GM12878 (cell line): ENCODE measurements around the gene NPC2. TPM values are rescaled to one million over a fixed set of nuclear protein-coding genes. Genes with fewer than 3 reads are reported as not detected.

Experiments used
- ATAC-seq: fragments of 200-7000 bp; cut with Tn5 transposase; 3 replicates; pipeline ENCODE4 v1.9.1; 2020; ENCODE audit warnings: mild to moderate bottlenecking, moderate library complexity
- BruUV-seq: library from RNA; stranded (reverse); fragments of 400-500 nt; replicated peaks from 2 replicates; lab custom pipeline; 2021; lab: Mats Ljungman, UMichigan
- CTCF ChIA-PET: fragments of 300-600 bp; sonication (Branson Sonifier 250); formaldehyde crosslinking; extraction: SDS; loops from one replicate; lab custom pipeline; 2021; ENCODE audit warnings: inconsistent platforms; lab: Yijun Ruan, JAX
- POLR2A ChIA-PET: fragments of 350-600 bp; formaldehyde crosslinking; extraction: SDS; loops from one replicate; lab custom pipeline; 2021; ENCODE audit warnings: inconsistent platforms; lab: Charles Lee
- RAD21 ChIA-PET: fragments of 300-600 bp; sonication (Branson Sonifier 250); formaldehyde crosslinking; loops from one replicate; lab custom pipeline; 2023; ENCODE audit warnings: antibody characterized with exemption; ENCODE audit not compliant: unreplicated experiment; lab: Charles Lee
- SMC1A ChIA-PET: fragments of 300-600 bp; sonication (Branson Sonifier 250); formaldehyde crosslinking; loops from one replicate; lab custom pipeline; 2023; ENCODE audit not compliant: unreplicated experiment, uncharacterized antibody; lab: Charles Lee
- DNase-seq: peaks from one replicate; pipeline ENCODE4 v3.0.0-alpha.2; 2011; ENCODE audit warnings: low read depth, low spot score
- FAIRE-seq: peaks from 3 replicates; lab custom pipeline; 2011; peaks lifted over from hg19 to GRCh38; lab: Jason Lieb, UNC
- H2AFZ ChIP-seq: 2 replicates; pipeline ENCODE4 v1.6.0; 2011; ENCODE audit warnings: low read depth, low read length, control low read depth; ENCODE audit not compliant: control insufficient read depth
- H3K27ac ChIP-seq: 2 replicates; pipeline ENCODE4 v1.5.1; 2011; ENCODE audit warnings: control low read depth; ENCODE audit not compliant: control insufficient read depth, insufficient read depth
- H3K27me3 ChIP-seq, 2 experiments: replicated peaks in 1 of 2; 2 replicates each; pipeline versions ENCODE4 v1.6.0 to v1.6.1; 2011; ENCODE audit warnings: low read length in 1 of 2; ENCODE audit not compliant: control insufficient read depth in 2 of 2, insufficient read depth in 2 of 2
- H3K36me3 ChIP-seq, 2 experiments: 2 replicates each; pipeline ENCODE4 v1.5.1; 2011; ENCODE audit warnings: low read length in 1 of 2; ENCODE audit not compliant: control insufficient read depth in 2 of 2, insufficient read depth in 2 of 2
- H3K4me1 ChIP-seq: 2 replicates; pipeline ENCODE4 v1.6.1; 2011; ENCODE audit warnings: mild to moderate bottlenecking, low read length, moderate library complexity, mixed read lengths; ENCODE audit not compliant: control insufficient read depth, insufficient read depth
- H3K4me2 ChIP-seq: 2 replicates; pipeline ENCODE4 v1.6.0; 2011; ENCODE audit warnings: control low read depth; ENCODE audit not compliant: control insufficient read depth, insufficient read depth
- H3K4me3 ChIP-seq: fragments of 200-600 bp; sonication (generic); 2 replicates; pipeline ENCODE4 v1.5.1; 2016
- H3K79me2 ChIP-seq: 2 replicates; pipeline ENCODE4 v1.6.0; 2011; ENCODE audit warnings: low read length; ENCODE audit not compliant: control insufficient read depth, insufficient read depth
- H3K9ac ChIP-seq: 2 replicates; pipeline ENCODE4 v1.8.0; 2011; ENCODE audit warnings: low read length, control low read depth, mixed read lengths; ENCODE audit not compliant: control insufficient read depth, insufficient read depth
- H3K9me3 ChIP-seq: replicated peaks from 3 replicates; pipeline ENCODE4 v1.5.1; 2011; ENCODE audit warnings: mild to moderate bottlenecking, low read length; ENCODE audit not compliant: control insufficient read depth, insufficient read depth
- H4K20me1 ChIP-seq: 2 replicates; pipeline ENCODE4 v1.6.0; 2011; ENCODE audit not compliant: control insufficient read depth, insufficient read depth
- BRCA1 ChIP-seq: IDR thresholded peaks from 2 replicates; pipeline ENCODE4 v1.6.1; 2011; ENCODE audit warnings: low read depth, low read length, improper control_type of control experiment
- CEBPB ChIP-seq, 2 experiments: fragments of 150-350 bp in 1 of 2; IDR thresholded peaks; 2 replicates each; pipeline ENCODE4 v1.6.1; 2012 to 2014; ENCODE audit warnings: low read depth in 2 of 2, low read length in 2 of 2, borderline replicate concordance in 1 of 2, inconsistent platforms in 1 of 2
- CHD4 ChIP-seq: fragments of 200-600 bp; sonication (generic); IDR thresholded peaks from 2 replicates; pipeline ENCODE4 v1.6.1; 2016; ENCODE audit warnings: mild to moderate bottlenecking
- ETV6 ChIP-seq, 2 experiments: fragments of 450-650 bp in 1 of 2; IDR thresholded peaks in 1 of 2; conservative IDR thresholded peaks in 1 of 2; 2 replicates each; pipeline ENCODE4 v1.6.1; 2014; ENCODE audit warnings: antibody characterized with exemption in 1 of 2, borderline replicate concordance in 1 of 2, low read depth in 1 of 2, mild to moderate bottlenecking in 1 of 2, moderate library complexity in 1 of 2
- LARP7 ChIP-seq: fragments of 450-650 bp; IDR thresholded peaks from 2 replicates; pipeline ENCODE4 v1.6.1; 2017; ENCODE audit warnings: mild to moderate bottlenecking
- MTA3 ChIP-seq: IDR thresholded peaks from 2 replicates; pipeline ENCODE4 v1.6.1; 2012; ENCODE audit warnings: low read length, inconsistent platforms, borderline replicate concordance
- NR2F1 ChIP-seq: fragments of 450-650 bp; conservative IDR thresholded peaks from 2 replicates; pipeline ENCODE4 v1.6.1; 2017; ENCODE audit warnings: mild to moderate bottlenecking
- POLR2AphosphoS2 ChIP-seq: IDR thresholded peaks from 2 replicates; pipeline ENCODE4 v1.6.1; 2011; ENCODE audit warnings: low read depth, mild to moderate bottlenecking, low read length, improper control_type of control experiment, moderate library complexity
- TAF1 ChIP-seq: IDR thresholded peaks from 2 replicates; pipeline ENCODE4 v1.6.1; 2011; ENCODE audit warnings: mild to moderate bottlenecking, low read depth, low read length, borderline replicate concordance
- TCF3 ChIP-seq: IDR thresholded peaks from 2 replicates; pipeline ENCODE4 v1.6.1; 2012; ENCODE audit warnings: low read depth, mild to moderate bottlenecking, low read length, borderline replicate concordance; ENCODE audit not compliant: insufficient read depth
- TCF7 ChIP-seq: IDR thresholded peaks from 2 replicates; pipeline ENCODE4 v1.6.1; 2014; ENCODE audit warnings: antibody characterized with exemption, borderline replicate concordance
- ZNF622 ChIP-seq: fragments of 450-650 bp; IDR thresholded peaks from 2 replicates; pipeline ENCODE4 v1.6.1; 2017; ENCODE audit warnings: mild to moderate bottlenecking, inconsistent platforms
- WGBS: methylation state at CpG from one replicate; pipeline ENCODE4 v1.1.6; 2016; ENCODE audit warnings: low lambda C conversion rate; ENCODE audit not compliant: insufficient replicate concordance, insufficient coverage; ENCODE audit errors: missing lambda C conversion rate; 5-methylcytosine and 5-hydroxymethylcytosine counted together
- in situ Hi-C: fragments of 300-500 bp; cut with MboI; formaldehyde crosslinking; loops from 9 replicates; pipeline ENCODE4 v1.14.3; 2018; ENCODE audit warnings: mixed read lengths
- intact Hi-C: fragments of 100-400 bp; cut with micrococcal nuclease; formaldehyde crosslinking; loops from one replicate; pipeline ENCODE4 v1.14.2; 2022; ENCODE audit not compliant: unreplicated experiment
- polyA plus RNA-seq, 11 experiments: library from polyadenylated mRNA; depleted of rRNA in 4 of 11; unstranded in 6 of 11; stranded (reverse) in 5 of 11; fragments of >200 nt; fragmentation: Nextera tagmentation in 4 of 11; fragmentation: Illumina TruSeq in 1 of 11; extraction: Ambion mirVana in 4 of 11; extraction: Trizol in 1 of 11; gene quantifications; 1 replicate in 1 of 11; 2 replicates in 10 of 11; pipeline versions ENCODE4 v1.2.1 to v1.2.3, GENCODE V29; 2011 to 2016; ENCODE audit warnings: inconsistent platforms in 2 of 11, missing spikeins in 2 of 11, low read depth in 1 of 11
- total RNA-seq, 4 experiments: library from RNA; depleted of rRNA in 3 of 4; stranded (reverse); fragments of >200 nt in 3 of 4; fragmentation: Illumina TruSeq in 1 of 4; extraction: Trizol in 1 of 4; gene quantifications; 2 replicates each; pipeline versions ENCODE4 v1.2.1 to v1.2.3, GENCODE V29; 2013 to 2021
- TF ChIP-seq, protein P1 (sequence below): fragments of 150-350 bp; IDR thresholded peaks from 2 replicates; pipeline ENCODE4 v1.6.1; 2016; ENCODE audit warnings: low read depth, low read length
- TF ChIP-seq, protein P2 (sequence below): fragments of 450-650 bp; IDR thresholded peaks from 2 replicates; pipeline ENCODE4 v1.6.1; 2017; ENCODE audit warnings: mild to moderate bottlenecking, moderate library complexity
- TF ChIP-seq, protein P3 (sequence below): fragments of 450-650 bp; IDR thresholded peaks from 2 replicates; pipeline ENCODE4 v1.6.1; 2016; ENCODE audit warnings: mild to moderate bottlenecking

The NPC2 gene
- total and polyA plus RNA-seq, 10 of the 15 experiments (the other 5 are each of a cell fraction or from before 2014, with no cell fraction given), result 29.5 to 109 (median 59.1) TPM

DNA sequence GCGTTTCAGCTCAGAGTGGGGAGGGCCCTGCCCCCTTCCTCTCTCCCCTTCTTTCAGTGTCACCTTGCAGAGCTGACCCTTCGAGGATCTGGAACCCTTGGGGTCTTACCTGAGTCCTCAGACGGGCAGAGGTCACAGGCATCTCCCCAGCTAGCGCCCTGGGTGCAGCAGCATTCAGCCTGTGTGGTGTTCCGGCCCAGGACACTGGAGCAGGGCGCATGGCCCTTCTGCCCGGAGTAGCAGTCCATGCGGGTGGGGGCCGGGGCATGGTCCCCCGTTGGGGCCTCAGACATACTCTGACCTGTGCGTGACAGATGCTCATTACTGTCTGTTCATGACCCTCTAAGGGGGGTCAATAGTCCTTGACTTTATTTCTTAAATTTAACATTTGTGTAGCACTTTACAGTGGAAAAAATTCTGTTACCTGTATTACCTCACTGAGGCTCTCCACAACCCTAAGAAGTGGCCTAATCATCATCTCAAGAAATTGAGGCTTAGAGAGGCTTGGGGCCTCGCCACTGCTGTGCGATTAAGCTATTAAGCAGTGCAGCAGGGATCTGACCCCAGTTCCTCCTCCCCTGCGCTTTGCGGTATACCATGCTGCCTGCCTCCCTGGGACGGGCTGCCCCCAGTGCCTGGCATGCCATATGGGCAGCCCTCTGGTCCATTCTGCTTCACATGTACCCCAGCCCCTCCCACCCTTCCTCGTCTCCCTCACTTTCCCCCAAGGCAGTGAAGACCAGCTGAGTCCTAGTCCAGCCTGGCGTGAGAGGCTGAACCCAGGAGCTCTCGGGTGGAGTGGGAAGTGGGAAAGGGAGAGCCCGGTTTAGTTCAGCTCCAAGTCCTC lies 12.0 kb upstream of the NPC2 start:
- Histone ChIP-seq H3K27me3 (no peaks in the 10 kb centered on the region; a peak in 1 of 4 replicates), H3K9me3 (no peaks in the 10 kb centered on the region), H3K4me1 (no peaks in the 10 kb centered on the region), H3K4me2 (no peak overlapping the region), H3K79me2 (no peaks in the 10 kb centered on the region), H4K20me1 (no peaks in the 10 kb centered on the region), H3K4me3 (no peak overlapping the region), H3K36me3 (no peaks in the 10 kb centered on the region), H2AFZ (no peak overlapping the region), H3K27ac (no peak overlapping the region), H3K9ac (no peak overlapping the region)
- no peak for DNase-seq
- ATAC-seq, result no peak
- no peak for FAIRE-seq
- intact Hi-C loops, result no loop called here
- no TSS peak for BruUV-seq
- SMC1A ChIA-PET, result no interaction called here
- WGBS, result 50% methylated on average over 18 of the region's 20 CpGs
- POLR2A ChIA-PET, result interaction anchor here (0.6 kb wide), 1 partner anchor 229 kb away, joined by 3 read pairs; no protein-coding TSS in a partner anchor
- RAD21 ChIA-PET, result no interaction called here
- in situ Hi-C loops, result no loop called here
- CTCF ChIA-PET, result interaction anchor here (0.6 kb wide), 1 partner anchor 34 kb away, joined by 4 read pairs; no protein-coding TSS in a partner anchor
- no peak for TF ChIP-seq LARP7
- TF ChIP-seq BRCA1, result no peak
- TF ChIP-seq TAF1, result no peak
- no peak for TF ChIP-seq ZNF622
- TF ChIP-seq, protein P1, sequence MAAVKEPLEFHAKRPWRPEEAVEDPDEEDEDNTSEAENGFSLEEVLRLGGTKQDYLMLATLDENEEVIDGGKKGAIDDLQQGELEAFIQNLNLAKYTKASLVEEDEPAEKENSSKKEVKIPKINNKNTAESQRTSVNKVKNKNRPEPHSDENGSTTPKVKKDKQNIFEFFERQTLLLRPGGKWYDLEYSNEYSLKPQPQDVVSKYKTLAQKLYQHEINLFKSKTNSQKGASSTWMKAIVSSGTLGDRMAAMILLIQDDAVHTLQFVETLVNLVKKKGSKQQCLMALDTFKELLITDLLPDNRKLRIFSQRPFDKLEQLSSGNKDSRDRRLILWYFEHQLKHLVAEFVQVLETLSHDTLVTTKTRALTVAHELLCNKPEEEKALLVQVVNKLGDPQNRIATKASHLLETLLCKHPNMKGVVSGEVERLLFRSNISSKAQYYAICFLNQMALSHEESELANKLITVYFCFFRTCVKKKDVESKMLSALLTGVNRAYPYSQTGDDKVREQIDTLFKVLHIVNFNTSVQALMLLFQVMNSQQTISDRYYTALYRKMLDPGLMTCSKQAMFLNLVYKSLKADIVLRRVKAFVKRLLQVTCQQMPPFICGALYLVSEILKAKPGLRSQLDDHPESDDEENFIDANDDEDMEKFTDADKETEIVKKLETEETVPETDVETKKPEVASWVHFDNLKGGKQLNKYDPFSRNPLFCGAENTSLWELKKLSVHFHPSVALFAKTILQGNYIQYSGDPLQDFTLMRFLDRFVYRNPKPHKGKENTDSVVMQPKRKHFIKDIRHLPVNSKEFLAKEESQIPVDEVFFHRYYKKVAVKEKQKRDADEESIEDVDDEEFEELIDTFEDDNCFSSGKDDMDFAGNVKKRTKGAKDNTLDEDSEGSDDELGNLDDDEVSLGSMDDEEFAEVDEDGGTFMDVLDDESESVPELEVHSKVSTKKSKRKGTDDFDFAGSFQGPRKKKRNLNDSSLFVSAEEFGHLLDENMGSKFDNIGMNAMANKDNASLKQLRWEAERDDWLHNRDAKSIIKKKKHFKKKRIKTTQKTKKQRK, result no peak
- no peak for TF ChIP-seq TCF7
- TF ChIP-seq, protein P2, sequence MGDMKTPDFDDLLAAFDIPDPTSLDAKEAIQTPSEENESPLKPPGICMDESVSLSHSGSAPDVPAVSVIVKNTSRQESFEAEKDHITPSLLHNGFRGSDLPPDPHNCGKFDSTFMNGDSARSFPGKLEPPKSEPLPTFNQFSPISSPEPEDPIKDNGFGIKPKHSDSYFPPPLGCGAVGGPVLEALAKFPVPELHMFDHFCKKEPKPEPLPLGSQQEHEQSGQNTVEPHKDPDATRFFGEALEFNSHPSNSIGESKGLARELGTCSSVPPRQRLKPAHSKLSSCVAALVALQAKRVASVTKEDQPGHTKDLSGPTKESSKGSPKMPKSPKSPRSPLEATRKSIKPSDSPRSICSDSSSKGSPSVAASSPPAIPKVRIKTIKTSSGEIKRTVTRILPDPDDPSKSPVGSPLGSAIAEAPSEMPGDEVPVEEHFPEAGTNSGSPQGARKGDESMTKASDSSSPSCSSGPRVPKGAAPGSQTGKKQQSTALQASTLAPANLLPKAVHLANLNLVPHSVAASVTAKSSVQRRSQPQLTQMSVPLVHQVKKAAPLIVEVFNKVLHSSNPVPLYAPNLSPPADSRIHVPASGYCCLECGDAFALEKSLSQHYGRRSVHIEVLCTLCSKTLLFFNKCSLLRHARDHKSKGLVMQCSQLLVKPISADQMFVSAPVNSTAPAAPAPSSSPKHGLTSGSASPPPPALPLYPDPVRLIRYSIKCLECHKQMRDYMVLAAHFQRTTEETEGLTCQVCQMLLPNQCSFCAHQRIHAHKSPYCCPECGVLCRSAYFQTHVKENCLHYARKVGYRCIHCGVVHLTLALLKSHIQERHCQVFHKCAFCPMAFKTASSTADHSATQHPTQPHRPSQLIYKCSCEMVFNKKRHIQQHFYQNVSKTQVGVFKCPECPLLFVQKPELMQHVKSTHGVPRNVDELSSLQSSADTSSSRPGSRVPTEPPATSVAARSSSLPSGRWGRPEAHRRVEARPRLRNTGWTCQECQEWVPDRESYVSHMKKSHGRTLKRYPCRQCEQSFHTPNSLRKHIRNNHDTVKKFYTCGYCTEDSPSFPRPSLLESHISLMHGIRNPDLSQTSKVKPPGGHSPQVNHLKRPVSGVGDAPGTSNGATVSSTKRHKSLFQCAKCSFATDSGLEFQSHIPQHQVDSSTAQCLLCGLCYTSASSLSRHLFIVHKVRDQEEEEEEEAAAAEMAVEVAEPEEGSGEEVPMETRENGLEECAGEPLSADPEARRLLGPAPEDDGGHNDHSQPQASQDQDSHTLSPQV, result no peak
- no peak for TF ChIP-seq TCF3
- TF ChIP-seq POLR2AphosphoS2, result no peak
- TF ChIP-seq CEBPB (IDR thresholded peaks at IDR 0.05; ENCODE audit: borderline replicate concordance in 1 of 2, low read depth in 2 of 2, low read length in 2 of 2), result no peak
- TF ChIP-seq, protein P3, sequence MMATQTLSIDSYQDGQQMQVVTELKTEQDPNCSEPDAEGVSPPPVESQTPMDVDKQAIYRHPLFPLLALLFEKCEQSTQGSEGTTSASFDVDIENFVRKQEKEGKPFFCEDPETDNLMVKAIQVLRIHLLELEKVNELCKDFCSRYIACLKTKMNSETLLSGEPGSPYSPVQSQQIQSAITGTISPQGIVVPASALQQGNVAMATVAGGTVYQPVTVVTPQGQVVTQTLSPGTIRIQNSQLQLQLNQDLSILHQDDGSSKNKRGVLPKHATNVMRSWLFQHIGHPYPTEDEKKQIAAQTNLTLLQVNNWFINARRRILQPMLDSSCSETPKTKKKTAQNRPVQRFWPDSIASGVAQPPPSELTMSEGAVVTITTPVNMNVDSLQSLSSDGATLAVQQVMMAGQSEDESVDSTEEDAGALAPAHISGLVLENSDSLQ, result no peak
- no peak for TF ChIP-seq CHD4
- TF ChIP-seq NR2F1, result no peak
- TF ChIP-seq ETV6 (conservative IDR thresholded peaks at IDR 0.05 in 1 of 2, IDR thresholded peaks at IDR 0.05 in 1 of 2; ENCODE audit: borderline replicate concordance in 1 of 2, low read depth in 1 of 2), result no peak
- no peak for TF ChIP-seq MTA3
